CD14-positive monocyte (primary cell): Measurements from ENCODE around the gene CAMTA1. TPM values are rescaled to one million over a fixed set of nuclear protein-coding genes. Genes with fewer than 3 reads are reported as not detected.

ENCODE experiments used
- DNase-seq, 3 donors: peaks; one replicate each; pipeline ENCODE4 v3.0.0-alpha.2; 2011 to 2022
- H2AFZ ChIP-seq: 2 replicates; pipeline ENCODE4 v1.6.0; 2012; ENCODE audit warnings: mild to moderate bottlenecking, low read depth, low read length, inconsistent platforms; ENCODE audit not compliant: insufficient read depth, poor library complexity, severe bottlenecking
- H3K27ac ChIP-seq, 2 donors: 1 replicate in 1 of 2; 2 replicates in 1 of 2; pipeline ENCODE4 v1.5.1; 2012 to 2013; ENCODE audit warnings: low read length in 2 of 2, control low read depth in 1 of 2, inconsistent platforms in 1 of 2, low read depth in 1 of 2, mild to moderate bottlenecking in 1 of 2
- H3K27me3 ChIP-seq, 2 donors: one replicate each; pipeline versions ENCODE4 v1.6.0 to v1.6.1; 2011 to 2013; ENCODE audit warnings: low read length in 2 of 2; ENCODE audit not compliant: control insufficient read depth in 2 of 2, insufficient read depth in 2 of 2
- H3K36me3 ChIP-seq, 2 donors: replicated peaks in 1 of 2; 1 replicate in 1 of 2; 2 replicates in 1 of 2; pipeline versions ENCODE4 v1.5.1 to v1.6.1; 2012 to 2013; ENCODE audit warnings: low read length in 2 of 2, control low read depth in 1 of 2, inconsistent platforms in 1 of 2, mild to moderate bottlenecking in 1 of 2; ENCODE audit not compliant: insufficient read depth in 2 of 2, control insufficient read depth in 1 of 2
- H3K4me1 ChIP-seq, 2 donors: 1 replicate in 1 of 2; 2 replicates in 1 of 2; pipeline versions ENCODE4 v1.5.1 to v1.6.1; 2012 to 2013; ENCODE audit warnings: low read length in 2 of 2, control low read depth in 1 of 2, inconsistent platforms in 1 of 2, mild to moderate bottlenecking in 1 of 2, moderate library complexity in 1 of 2; ENCODE audit not compliant: insufficient read depth in 2 of 2, control insufficient read depth in 1 of 2
- H3K4me2 ChIP-seq: replicated peaks from 2 replicates; pipeline ENCODE3; 2012; ENCODE audit warnings: low read length, moderate library complexity, mild to moderate bottlenecking; ENCODE audit not compliant: poor library complexity, severe bottlenecking; ENCODE audit errors: extremely low read depth
- H3K4me3 ChIP-seq, 3 experiments: fragments of 200-600 bp in 1 of 3; sonication (generic) in 1 of 3; replicated peaks in 1 of 3; 1 replicate in 2 of 3; 2 replicates in 1 of 3; pipeline ENCODE4 v1.5.1; 2011 to 2013; ENCODE audit warnings: low read length in 3 of 3, mild to moderate bottlenecking in 3 of 3, control low read depth in 2 of 3, low read depth in 2 of 3, inconsistent platforms in 1 of 3, moderate library complexity in 1 of 3
- H3K79me2 ChIP-seq: 2 replicates; pipeline ENCODE4 v1.6.0; 2012; ENCODE audit warnings: mild to moderate bottlenecking, control low read depth, inconsistent platforms, low read length, moderate library complexity; ENCODE audit not compliant: insufficient read depth
- H3K9ac ChIP-seq: 2 replicates; pipeline ENCODE4 v1.6.0; 2017; ENCODE audit warnings: low read length, mild to moderate bottlenecking; ENCODE audit not compliant: insufficient read depth, poor library complexity, severe bottlenecking
- H3K9me3 ChIP-seq, 2 donors: replicated peaks in 1 of 2; 1 replicate in 1 of 2; 2 replicates in 1 of 2; pipeline versions ENCODE4 v1.5.1 to v1.6.1; 2012 to 2013; ENCODE audit warnings: low read length in 2 of 2, control low read depth in 1 of 2; ENCODE audit not compliant: control insufficient read depth in 1 of 2, insufficient read depth in 1 of 2
- H4K20me1 ChIP-seq: 2 replicates; pipeline ENCODE4 v1.6.0; 2012; ENCODE audit warnings: mild to moderate bottlenecking, low read length, control low read depth, moderate library complexity; ENCODE audit not compliant: insufficient read depth
- H3K27ac Mint-ChIP-seq, 7 donors: one replicate each; pipeline ENCODE4 v1.8.0; 2020; ENCODE audit warnings: mild to moderate bottlenecking in 7 of 7, mixed read lengths in 7 of 7, moderate library complexity in 6 of 7, inconsistent platforms in 2 of 7
- H3K27me3 Mint-ChIP-seq, 3 donors: one replicate each; pipeline ENCODE4 v1.8.0; 2021 to 2022; ENCODE audit warnings: low read depth in 3 of 3, mild to moderate bottlenecking in 3 of 3, mixed read lengths in 3 of 3, moderate library complexity in 3 of 3, inconsistent platforms in 1 of 3
- H3K36me3 Mint-ChIP-seq, 2 donors: one replicate each; pipeline ENCODE4 v1.8.0; 2020; ENCODE audit warnings: mixed read lengths in 2 of 2, inconsistent platforms in 1 of 2, mild to moderate bottlenecking in 1 of 2
- H3K4me1 Mint-ChIP-seq: one replicate; pipeline ENCODE4 v1.8.0; 2020; ENCODE audit warnings: mild to moderate bottlenecking, mixed read lengths
- H3K4me3 Mint-ChIP-seq, 2 donors: one replicate each; pipeline ENCODE4 v1.8.0; 2020; ENCODE audit warnings: mild to moderate bottlenecking in 2 of 2, mixed read lengths in 2 of 2, moderate library complexity in 1 of 2
- H3K9me3 Mint-ChIP-seq, 7 donors: one replicate each; pipeline ENCODE4 v1.8.0; 2020 to 2022; ENCODE audit warnings: mixed read lengths in 7 of 7, mild to moderate bottlenecking in 6 of 7, moderate library complexity in 6 of 7, inconsistent platforms in 2 of 7
- CTCF ChIP-seq: fragments of 200-600 bp; IDR thresholded peaks from one replicate; pipeline ENCODE4 v1.8.0; 2022; ENCODE audit warnings: antibody characterized with exemption, mild to moderate bottlenecking
- WGBS: methylation state at CpG from one replicate; pipeline ENCODE4 v1.1.5; 2013; ENCODE audit warnings: missing lambda C conversion rate; ENCODE audit not compliant: insufficient coverage; 5-methylcytosine and 5-hydroxymethylcytosine counted together
- intact Hi-C, 2 donors: fragments of 100-400 bp; cut with micrococcal nuclease; formaldehyde crosslinking; loops; one replicate each; pipeline versions ENCODE4 v1.15.0 to v1.15.1; 2023
- polyA plus RNA-seq, 3 donors: library from polyadenylated mRNA; depleted of rRNA in 1 of 3; unstranded in 2 of 3; stranded (reverse) in 1 of 3; fragments of 300-500 nt in 2 of 3; fragments of >200 nt in 1 of 3; fragmentation: Illumina TruSeq in 2 of 3; gene quantifications; 1 replicate in 2 of 3; 2 replicates in 1 of 3; pipeline ENCODE4 v1.2.3, GENCODE V29; 2012 to 2021

CAMTA1 gene
- polyA plus RNA-seq, 3 donors: 52.0 to 89.6 (median 78.3) TPM

- no CpG with 5 or more reads among the region's 2 CpGs for WGBS
- TF ChIP-seq CTCF: no peak
- H3K27me3 ChIP-seq: no peaks in the 10 kb centered on the region
- intact Hi-C loops: no loop called here
- DNase-seq: no peak
- H3K27ac Mint-ChIP-seq: no peak overlapping the region
- no peak overlapping the region for H2AFZ ChIP-seq
- H3K4me3 ChIP-seq: no peak overlapping the region
- peaks cover 0 to 6% (median 2%) of the 10 kb centered on the region in 7 donors for H3K9me3 Mint-ChIP-seq
- peaks cover 0 to 8% (median 4%) of the 10 kb centered on the region in 3 donors for H3K27me3 Mint-ChIP-seq
- H3K36me3 Mint-ChIP-seq: no peaks in the 10 kb centered on the region
- H3K4me3 Mint-ChIP-seq: no peak overlapping the region
- no peaks in the 10 kb centered on the region for H3K79me2 ChIP-seq
- no peak overlapping the region for H3K4me2 ChIP-seq
- no peaks in the 10 kb centered on the region for H3K36me3 ChIP-seq
- H4K20me1 ChIP-seq: no peaks in the 10 kb centered on the region
- H3K4me1 Mint-ChIP-seq: no peaks in the 10 kb centered on the region
- H3K4me1 ChIP-seq: no peaks in the 10 kb centered on the region
- H3K27ac ChIP-seq: no peak overlapping the region
- no peak overlapping the region for H3K9ac ChIP-seq
- H3K9me3 ChIP-seq: no peaks in the 10 kb centered on the region
These were observed 197.6 kb downstream of the CAMTA1 start for GRCh38 chr1:6982860-6983259.

GRCh38 chr1:6984536-6984935 lies 199.3 kb downstream of the CAMTA1 start:
- Mint-ChIP-seq H3K9me3 (peaks cover 0 to 6% (median 2%) of the 10 kb centered on the region in 7 donors), H3K4me3 (no peak overlapping the region), H3K36me3 (no peaks in the 10 kb centered on the region), H3K27me3 (peaks cover 1 to 9% (median 4%) of the 10 kb centered on the region in 3 donors), H3K27ac (no peak overlapping the region), H3K4me1 (no peaks in the 10 kb centered on the region)
- peaks cover 0 to under 1% of the 10 kb centered on the region in 2 donors for H3K27me3 ChIP-seq
- TF ChIP-seq CTCF: no peak
- H3K4me3 ChIP-seq: no peak overlapping the region
- no peak overlapping the region for H3K4me2 ChIP-seq
- intact Hi-C loops: no loop called here
- H3K79me2 ChIP-seq: no peaks in the 10 kb centered on the region
- no peak overlapping the region for H3K27ac ChIP-seq
- no peaks in the 10 kb centered on the region for H3K36me3 ChIP-seq
- no peaks in the 10 kb centered on the region for H3K9me3 ChIP-seq
- H3K9ac ChIP-seq: no peak overlapping the region
- no peak overlapping the region for H2AFZ ChIP-seq
- WGBS: 96% methylated on average over 11 of the region's 14 CpGs
- DNase-seq: no peak
- H3K4me1 ChIP-seq: no peaks in the 10 kb centered on the region
- H4K20me1 ChIP-seq: no peaks in the 10 kb centered on the region
